ENCODE results near the gene USP33. TPM values are rescaled to one million over a fixed set of nuclear protein-coding genes. Genes with fewer than 3 reads are reported as not detected.
A peak's percentile ranks its signal among the peaks of the same experiment; 100 is the strongest.

Gene USP33
- total and polyA plus RNA-seq, 2 of the 13 experiments (the other 11 are each of a cell fraction or from before 2014, with no cell fraction given): 32.0 to 49.1 TPM

GRCh38 chr1:77759071-77760028, at the start of gene USP33 (continued):
- TF ChIP-seq ZNF230 (CRISPR knock-in tag; IDR thresholded peaks at IDR 0.05) (peak; percentile 86), PBX3 (CRISPR knock-in tag; IDR thresholded peaks at IDR 0.05; ENCODE audit: borderline replicate concordance) (no peak), ZNF510 (CRISPR knock-in tag; IDR thresholded peaks at IDR 0.05; ENCODE audit: low read depth) (peak; percentile 56; the same call in 1 of the 2 replicates), PRDM10 (CRISPR knock-in tag; IDR thresholded peaks at IDR 0.05; ENCODE audit: low read depth) (no peak), SOX5 (CRISPR knock-in tag; IDR thresholded peaks at IDR 0.05; ENCODE audit: borderline replicate concordance) (peak; percentile 19; the same call in 1 of the 2 replicates), ZNF142 (CRISPR knock-in tag; IDR thresholded peaks at IDR 0.05) (peak; percentile 88), TEAD3 (CRISPR knock-in tag; optimal IDR thresholded peaks at IDR 0.05; ENCODE audit: borderline replicate concordance) (peak; percentile 61), ZNF451 (CRISPR knock-in tag; IDR thresholded peaks at IDR 0.05) (peak; percentile 54; the same call in 1 of the 2 replicates), ZNF580 (CRISPR knock-in tag; IDR thresholded peaks at IDR 0.05; ENCODE audit: borderline replicate concordance, low read depth) (peak; percentile 59; the same call in 1 of the 2 replicates), ZNF687 (CRISPR knock-in tag; IDR thresholded peaks at IDR 0.05) (peak; percentile 87)
